Natural killer cell (primary cell): ENCODE data around the gene PDE4D. TPM values are rescaled to one million over a fixed set of nuclear protein-coding genes. Genes with fewer than 3 reads are reported as not detected.

ENCODE experiments used
- ATAC-seq, 3 donors: fragments of 150-1000 bp in 2 of 3; fragments of 200-7000 bp in 1 of 3; cut with Tn5 transposase; 1 replicate in 1 of 3; 2 replicates in 2 of 3; pipeline ENCODE4 v1.10.0; 2021; ENCODE audit warnings: mild to moderate bottlenecking in 2 of 3, moderate library complexity in 2 of 3
- DNase-seq, 2 donors: peaks; one replicate each; pipeline versions ENCODE4 v3.0.0 to v3.0.0-alpha.2; 2013 to 2021; ENCODE audit warnings: mixed read lengths in 1 of 2
- H3K27ac ChIP-seq: one replicate; pipeline ENCODE4 v1.5.1; 2013; ENCODE audit warnings: mild to moderate bottlenecking, low read length
- H3K27me3 ChIP-seq: one replicate; pipeline ENCODE4 v1.6.1; 2013; ENCODE audit warnings: low read length; ENCODE audit not compliant: control insufficient read depth, insufficient read depth
- H3K36me3 ChIP-seq: one replicate; pipeline ENCODE4 v1.6.1; 2013; ENCODE audit warnings: low read length; ENCODE audit not compliant: control insufficient read depth, insufficient read depth
- H3K4me1 ChIP-seq: one replicate; pipeline ENCODE4 v1.6.1; 2013; ENCODE audit warnings: low read length; ENCODE audit not compliant: control insufficient read depth, insufficient read depth
- H3K4me3 ChIP-seq: one replicate; pipeline ENCODE4 v1.5.1; 2013; ENCODE audit warnings: low read length
- H3K9me3 ChIP-seq: one replicate; pipeline ENCODE4 v1.6.1; 2013; ENCODE audit warnings: low read length; ENCODE audit not compliant: control insufficient read depth, insufficient read depth
- H3K27ac Mint-ChIP-seq, 2 donors: one replicate each; pipeline ENCODE4 v1.8.0; 2022; ENCODE audit warnings: mild to moderate bottlenecking in 2 of 2, mixed read lengths in 2 of 2, moderate library complexity in 1 of 2
- H3K27me3 Mint-ChIP-seq, 2 donors: one replicate each; pipeline ENCODE4 v1.8.0; 2022; ENCODE audit warnings: low read depth in 2 of 2, mixed read lengths in 2 of 2
- H3K36me3 Mint-ChIP-seq: one replicate; pipeline ENCODE4 v1.8.0; 2022; ENCODE audit warnings: mixed read lengths
- H3K4me1 Mint-ChIP-seq, 2 donors: one replicate each; pipeline ENCODE4 v1.8.0; 2022; ENCODE audit warnings: mixed read lengths in 2 of 2
- H3K4me3 Mint-ChIP-seq: one replicate; pipeline ENCODE4 v1.8.0; 2022; ENCODE audit warnings: mild to moderate bottlenecking, moderate library complexity, mixed read lengths
- H3K9me3 Mint-ChIP-seq, 2 donors: one replicate each; pipeline ENCODE4 v1.8.0; 2022; ENCODE audit warnings: mixed read lengths in 2 of 2
- CTCF ChIP-seq: fragments of 200-600 bp; IDR thresholded peaks from one replicate; pipeline ENCODE4 v1.8.0; 2022; ENCODE audit warnings: antibody characterized with exemption
- WGBS: methylation state at CpG from one replicate; pipeline ENCODE4 v1.1.7; 2013; ENCODE audit warnings: missing lambda C conversion rate; ENCODE audit not compliant: insufficient coverage; 5-methylcytosine and 5-hydroxymethylcytosine counted together
- intact Hi-C: fragments of 100-400 bp; cut with micrococcal nuclease; formaldehyde crosslinking; loops from one replicate; pipeline ENCODE4 v1.14.2; 2022
- total RNA-seq, 4 donors: library from RNA; stranded (reverse); fragments of 120-200 nt in 1 of 4; gene quantifications; one replicate each; pipeline versions ENCODE4 v1.2.3 to v1.2.4, GENCODE V29; 2013 to 2022

Gene PDE4D
- total RNA-seq, 3 donors from 2014 or later (not counting 1 experiment from before 2014, with no cell fraction given), result 109 to 170 (median 116) TPM

- Mint-ChIP-seq H3K4me3 (no peak overlapping the region), H3K9me3 (peaks cover 0 to 2% of the 10 kb centered on the region in 2 donors), H3K27ac (no peak overlapping the region), H3K36me3 (no peaks in the 10 kb centered on the region), H3K27me3 (no peaks in the 10 kb centered on the region), H3K4me1 (peaks cover 8 to 11% of the 10 kb centered on the region in 2 donors)
- H3K27me3 ChIP-seq, result no peaks in the 10 kb centered on the region
- DNase-seq, result no peak
- no peaks in the 10 kb centered on the region for H3K4me1 ChIP-seq
- ATAC-seq, result no peak
- H3K27ac ChIP-seq, result no peak overlapping the region
- no peak overlapping the region for H3K4me3 ChIP-seq
- no peaks in the 10 kb centered on the region for H3K36me3 ChIP-seq
- no peaks in the 10 kb centered on the region for H3K9me3 ChIP-seq
- no peak for TF ChIP-seq CTCF
- intact Hi-C loops, result no loop called here
- 83% methylated on average over 3 of the region's 3 CpGs for WGBS
These were observed 371.2 kb downstream of the PDE4D start for GRCh38 chr5:59522201-59522831.

- no peak overlapping the region for H3K27ac Mint-ChIP-seq
- no peaks in the 10 kb centered on the region for H3K36me3 ChIP-seq
- no peak for TF ChIP-seq CTCF
- DNase-seq (no peak), ATAC-seq (no peak)
- H3K4me1 Mint-ChIP-seq, result peaks cover 8 to 11% of the 10 kb centered on the region in 2 donors
- H3K4me1 ChIP-seq, result no peaks in the 10 kb centered on the region
- no peaks in the 10 kb centered on the region for H3K27me3 ChIP-seq
- no peak overlapping the region for H3K4me3 Mint-ChIP-seq
- H3K9me3 ChIP-seq, result no peaks in the 10 kb centered on the region
- H3K27me3 Mint-ChIP-seq, result no peaks in the 10 kb centered on the region
- peaks cover 0 to 2% of the 10 kb centered on the region in 2 donors for H3K9me3 Mint-ChIP-seq
- H3K4me3 ChIP-seq, result no peak overlapping the region
- intact Hi-C loops, result no loop called here
- no peaks in the 10 kb centered on the region for H3K36me3 Mint-ChIP-seq
- H3K27ac ChIP-seq, result no peak overlapping the region
These were observed 372.1 kb downstream of the PDE4D start for GRCh38 chr5:59521476-59521875.

- no peak overlapping the region for H3K27ac Mint-ChIP-seq
- Histone ChIP-seq H3K4me3 (no peak overlapping the region), H3K36me3 (no peaks in the 10 kb centered on the region), H3K27ac (no peak overlapping the region), H3K27me3 (no peaks in the 10 kb centered on the region), H3K9me3 (no peaks in the 10 kb centered on the region), H3K4me1 (no peaks in the 10 kb centered on the region)
- intact Hi-C loops, result no loop called here
- WGBS, result 89% methylated on average over 5 of the region's 5 CpGs
- no peaks in the 10 kb centered on the region for H3K27me3 Mint-ChIP-seq
- H3K4me3 Mint-ChIP-seq, result no peak overlapping the region
- no peak for TF ChIP-seq CTCF
- no peaks in the 10 kb centered on the region for H3K4me1 Mint-ChIP-seq
- DNase-seq, result no peak
- ATAC-seq, result no peak
- peaks cover 0 to 2% of the 10 kb centered on the region in 2 donors for H3K9me3 Mint-ChIP-seq
- H3K36me3 Mint-ChIP-seq, result no peaks in the 10 kb centered on the region
These were observed 374.2 kb downstream of the PDE4D start for GRCh38 chr5:59519338-59519737.
